22Rv1 (cell line): Measurements from ENCODE around the gene TSLP.

Experiments
- ZFX ChIP-seq: fragments of 450-650 bp; IDR thresholded peaks from 2 replicates; pipeline ENCODE4 v1.6.1; 2017; ENCODE audit warnings: antibody characterized with exemption, borderline replicate concordance
- TF ChIP-seq, protein P1 (sequence below): fragments of 450-650 bp; IDR thresholded peaks from 2 replicates; pipeline ENCODE4 v1.5.1; 2017; ENCODE audit warnings: mild to moderate bottlenecking

GRCh38 chr5:111119221-111119620 is 47.7 kb downstream of the TSLP start:
- TF ChIP-seq, protein P1, sequence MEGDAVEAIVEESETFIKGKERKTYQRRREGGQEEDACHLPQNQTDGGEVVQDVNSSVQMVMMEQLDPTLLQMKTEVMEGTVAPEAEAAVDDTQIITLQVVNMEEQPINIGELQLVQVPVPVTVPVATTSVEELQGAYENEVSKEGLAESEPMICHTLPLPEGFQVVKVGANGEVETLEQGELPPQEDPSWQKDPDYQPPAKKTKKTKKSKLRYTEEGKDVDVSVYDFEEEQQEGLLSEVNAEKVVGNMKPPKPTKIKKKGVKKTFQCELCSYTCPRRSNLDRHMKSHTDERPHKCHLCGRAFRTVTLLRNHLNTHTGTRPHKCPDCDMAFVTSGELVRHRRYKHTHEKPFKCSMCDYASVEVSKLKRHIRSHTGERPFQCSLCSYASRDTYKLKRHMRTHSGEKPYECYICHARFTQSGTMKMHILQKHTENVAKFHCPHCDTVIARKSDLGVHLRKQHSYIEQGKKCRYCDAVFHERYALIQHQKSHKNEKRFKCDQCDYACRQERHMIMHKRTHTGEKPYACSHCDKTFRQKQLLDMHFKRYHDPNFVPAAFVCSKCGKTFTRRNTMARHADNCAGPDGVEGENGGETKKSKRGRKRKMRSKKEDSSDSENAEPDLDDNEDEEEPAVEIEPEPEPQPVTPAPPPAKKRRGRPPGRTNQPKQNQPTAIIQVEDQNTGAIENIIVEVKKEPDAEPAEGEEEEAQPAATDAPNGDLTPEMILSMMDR: no peak
- TF ChIP-seq ZFX: no peak
